ENCODE results near the gene TRIM8. TPM values are rescaled to one million over a fixed set of nuclear protein-coding genes. Genes with fewer than 3 reads are reported as not detected.

The TRIM8 gene
- total and polyA plus RNA-seq, 2 donors (not counting 3 experiments of a cell fraction or from before 2014, with no cell fraction given): 74.1 to 114 TPM

GRCh38 chr10:102614888-102615287 lies 29.4 kb upstream of the TRIM8 start:
- BruUV-seq (replicated peaks): no TSS peak
- dilution Hi-C loops (cut with MboI; ENCODE audit: extremely low pct_ligation_motif_present, low sequenced_read_pairs) (no loop called here), intact Hi-C loops (cut with micrococcal nuclease) (no loop called here)
- TF ChIP-seq JUN (IDR thresholded peaks at IDR 0.05; ENCODE audit: borderline replicate concordance, insufficient read depth, insufficient read length, low read depth) (no peak), POLR2AphosphoS5 (IDR thresholded peaks at IDR 0.05; ENCODE audit: insufficient read depth, low read depth, low read length) (no peak), MYC (IDR thresholded peaks at IDR 0.05; ENCODE audit: low read depth, low read length) (no peak), GATA2 (IDR thresholded peaks at IDR 0.05; ENCODE audit: insufficient read depth, insufficient read length, low read depth, low read length) (no peak)
- DNase-seq (ENCODE audit: low read depth, low spot score) (no peak), FAIRE-seq (no peak)
- H3K27me3 ChIP-seq (ENCODE audit: control insufficient read depth in 2 of 2, insufficient read depth in 2 of 2, low read length in 2 of 2): no peaks in the 10 kb centered on the region
- H3K9me3 ChIP-seq (replicated peaks; ENCODE audit: control insufficient read depth, insufficient read depth, low read length): no peaks in the 10 kb centered on the region
- H3K4me3 ChIP-seq (replicated peaks in 1 of 3; ENCODE audit: insufficient read depth in 1 of 3, low read depth in 1 of 3, low read length in 3 of 3): no peak overlapping the region
- H4K20me1 ChIP-seq (replicated peaks; ENCODE audit: control insufficient read depth, extremely low read depth, insufficient read depth, low read length): no peaks in the 10 kb centered on the region
- CTCF ChIA-PET: interaction anchor here (1.0 to 8.9 kb wide), 11 partner anchors 9 to 31 kb away, joined by 3 to 56 read pairs (median 4); partner anchors contain the start of gene TRIM8
- H3K9me1 ChIP-seq (replicated peaks; ENCODE audit: control insufficient read depth, extremely low read depth, insufficient read depth, low read length): no peaks in the 10 kb centered on the region
- POLR2A ChIA-PET: interaction anchor here (1.2 kb wide), 1 partner anchor 17 kb away, joined by 3 read pairs; no protein-coding TSS in a partner anchor
- H3K27ac ChIP-seq (ENCODE audit: insufficient read depth, low read depth, low read length): no peak overlapping the region
- H3K36me3 ChIP-seq (ENCODE audit: control insufficient read depth in 2 of 2, extremely low read depth in 1 of 2, insufficient read depth in 2 of 2, low read length in 2 of 2): peaks cover 0 to 8% of the 10 kb centered on the region in 2 experiments
- no peaks in the 10 kb centered on the region for H3K79me2 ChIP-seq (ENCODE audit: control insufficient read depth, insufficient read depth, low read length)
- H3K9ac ChIP-seq (replicated peaks; ENCODE audit: extremely low read depth, insufficient read depth, low read length): no peak overlapping the region
- no peak overlapping the region for H3K4me2 ChIP-seq (ENCODE audit: insufficient read depth, low read length)
- H2AFZ ChIP-seq (ENCODE audit: low read depth, low read length): no peak overlapping the region
- peaks cover 49% of the 10 kb centered on the region for H3K4me1 ChIP-seq (ENCODE audit: control insufficient read depth, extremely low read depth, insufficient read depth, low read length)

- intact Hi-C loops (cut with micrococcal nuclease) (no loop called here), dilution Hi-C loops (cut with MboI; ENCODE audit: extremely low pct_ligation_motif_present, low sequenced_read_pairs) (no loop called here)
- H2AFZ ChIP-seq (ENCODE audit: low read depth, low read length): no peak overlapping the region
- H3K9me3 ChIP-seq (replicated peaks; ENCODE audit: control insufficient read depth, insufficient read depth, low read length): no peaks in the 10 kb centered on the region
- no TSS peak for BruUV-seq (replicated peaks)
- no peaks in the 10 kb centered on the region for H4K20me1 ChIP-seq (replicated peaks; ENCODE audit: control insufficient read depth, extremely low read depth, insufficient read depth, low read length)
- peaks cover 0 to 8% of the 10 kb centered on the region in 2 experiments for H3K36me3 ChIP-seq (ENCODE audit: control insufficient read depth in 2 of 2, extremely low read depth in 1 of 2, insufficient read depth in 2 of 2, low read length in 2 of 2)
- no peak overlapping the region for H3K9ac ChIP-seq (replicated peaks; ENCODE audit: extremely low read depth, insufficient read depth, low read length)
- no peak overlapping the region for H3K4me2 ChIP-seq (ENCODE audit: insufficient read depth, low read length)
- no peak overlapping the region for H3K27ac ChIP-seq (ENCODE audit: insufficient read depth, low read depth, low read length)
- H3K4me3 ChIP-seq (replicated peaks in 1 of 3; ENCODE audit: insufficient read depth in 1 of 3, low read depth in 1 of 3, low read length in 3 of 3): no peak overlapping the region
- H3K79me2 ChIP-seq (ENCODE audit: control insufficient read depth, insufficient read depth, low read length): no peaks in the 10 kb centered on the region
- TF ChIP-seq POLR2A (IDR thresholded peaks at IDR 0.05; ENCODE audit: low read depth, low read length): no peak
- peak; percentile 32 to 65 for TF ChIP-seq CTCF (IDR thresholded peaks at IDR 0.05; ENCODE audit: extremely low read depth in 1 of 2, insufficient read depth in 1 of 2, low read depth in 1 of 2, low read length in 2 of 2)
- no peak for TF ChIP-seq FOS (IDR thresholded peaks at IDR 0.05; ENCODE audit: borderline replicate concordance, insufficient read depth, low read length)
- no peak for TF ChIP-seq MAX (IDR thresholded peaks at IDR 0.05; ENCODE audit: insufficient read depth, insufficient read length)
- TF ChIP-seq GATA2 (IDR thresholded peaks at IDR 0.05; ENCODE audit: insufficient read depth, insufficient read length, low read depth, low read length): no peak
- ChIA-PET POLR2A (interaction anchor here (1.2 kb wide), 1 partner anchor 17 kb away, joined by 3 read pairs; no protein-coding TSS in a partner anchor), CTCF (interaction anchor here (1.0 to 8.9 kb wide), 11 partner anchors 8 to 32 kb away, joined by 3 to 56 read pairs (median 4); partner anchors contain the start of gene TRIM8)
- H3K9me1 ChIP-seq (replicated peaks; ENCODE audit: control insufficient read depth, extremely low read depth, insufficient read depth, low read length): no peaks in the 10 kb centered on the region
- DNase-seq (ENCODE audit: low read depth, low spot score) (peak; percentile 29), FAIRE-seq (no peak)
- H3K27me3 ChIP-seq (ENCODE audit: control insufficient read depth in 2 of 2, insufficient read depth in 2 of 2, low read length in 2 of 2): no peaks in the 10 kb centered on the region
- H3K4me1 ChIP-seq (ENCODE audit: control insufficient read depth, extremely low read depth, insufficient read depth, low read length): peaks cover 52% of the 10 kb centered on the region
Observed at GRCh38 chr10:102615361-102615760, 28.9 kb upstream of the TRIM8 start.

All from endothelial cell of umbilical vein (primary cell).